ENCODE data around the gene CLP1. TPM values are rescaled to one million over a fixed set of nuclear protein-coding genes. Genes with fewer than 3 reads are reported as not detected.

CLP1 gene
- total RNA-seq, 6 donors from 2014 or later: 10.5 to 16.9 (median 13.4) TPM

- 9 to 22% methylated on average over 14 to 17 of the region's 17 CpGs for WGBS, 2 donors
- H3K4me3 ChIP-seq: no peak overlapping the region
- ATAC-seq (ENCODE audit: low FRiP score in 2 of 2) (peak; percentile 79 to 87), DNase-seq (peak in 1 of 2 donors; percentile 83)
- H3K9me3 ChIP-seq: no peaks in the 10 kb centered on the region
- H3K4me1 ChIP-seq: peaks cover 65 to 69% (median 67%) of the 10 kb centered on the region in 4 donors
- H3K27me3 ChIP-seq: peaks cover 0 to 26% (median 9%) of the 10 kb centered on the region in 4 donors
- H3K36me3 ChIP-seq: no peaks in the 10 kb centered on the region
- TF ChIP-seq EP300 (IDR thresholded peaks at IDR 0.05) (no peak), POLR2AphosphoS5 (IDR thresholded peaks at IDR 0.05) (no peak)
- TF ChIP-seq, protein P1, sequence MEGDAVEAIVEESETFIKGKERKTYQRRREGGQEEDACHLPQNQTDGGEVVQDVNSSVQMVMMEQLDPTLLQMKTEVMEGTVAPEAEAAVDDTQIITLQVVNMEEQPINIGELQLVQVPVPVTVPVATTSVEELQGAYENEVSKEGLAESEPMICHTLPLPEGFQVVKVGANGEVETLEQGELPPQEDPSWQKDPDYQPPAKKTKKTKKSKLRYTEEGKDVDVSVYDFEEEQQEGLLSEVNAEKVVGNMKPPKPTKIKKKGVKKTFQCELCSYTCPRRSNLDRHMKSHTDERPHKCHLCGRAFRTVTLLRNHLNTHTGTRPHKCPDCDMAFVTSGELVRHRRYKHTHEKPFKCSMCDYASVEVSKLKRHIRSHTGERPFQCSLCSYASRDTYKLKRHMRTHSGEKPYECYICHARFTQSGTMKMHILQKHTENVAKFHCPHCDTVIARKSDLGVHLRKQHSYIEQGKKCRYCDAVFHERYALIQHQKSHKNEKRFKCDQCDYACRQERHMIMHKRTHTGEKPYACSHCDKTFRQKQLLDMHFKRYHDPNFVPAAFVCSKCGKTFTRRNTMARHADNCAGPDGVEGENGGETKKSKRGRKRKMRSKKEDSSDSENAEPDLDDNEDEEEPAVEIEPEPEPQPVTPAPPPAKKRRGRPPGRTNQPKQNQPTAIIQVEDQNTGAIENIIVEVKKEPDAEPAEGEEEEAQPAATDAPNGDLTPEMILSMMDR (IDR thresholded peaks at IDR 0.05): peak; percentile 55 to 93 (median 71)
- H3K27ac ChIP-seq: peak overlapping the region in 3 of 4 donors; percentile 48 to 82 (median 74)
Measured at GRCh38 chr11:57644748-57645688, 12.5 kb upstream of the CLP1 start.

DNA sequence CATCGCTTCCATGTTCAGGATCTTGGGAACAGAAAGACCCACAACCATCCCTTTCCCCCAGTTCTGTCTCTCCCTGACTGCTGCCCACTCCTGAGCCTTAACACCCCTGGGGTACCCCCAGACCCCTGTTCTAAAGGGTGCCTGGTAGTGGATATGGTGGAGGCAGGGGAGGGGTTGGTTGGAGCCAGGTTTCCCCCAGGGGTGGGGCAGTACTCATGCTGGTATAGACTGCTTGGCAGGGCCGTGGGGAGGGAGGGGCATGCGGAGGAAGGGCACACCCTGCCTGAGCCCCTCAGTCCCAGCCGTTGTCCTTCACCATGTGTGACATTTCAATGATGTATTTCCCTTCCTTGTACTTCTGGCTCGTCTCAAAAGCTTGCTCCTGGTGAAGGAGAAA, 11.9 kb upstream of the CLP1 start:
- Histone ChIP-seq H3K27ac (peak overlapping the region in 3 of 4 donors; percentile 48 to 82 (median 74)), H3K9me3 (no peaks in the 10 kb centered on the region), H3K4me3 (no peak overlapping the region), H3K4me1 (peaks cover 63 to 66% (median 65%) of the 10 kb centered on the region in 4 donors), H3K36me3 (no peaks in the 10 kb centered on the region), H3K27me3 (peaks cover 0 to 26% (median 9%) of the 10 kb centered on the region in 4 donors)
- WGBS, 2 donors: 10 to 20% methylated on average over 4 to 5 of the region's 5 CpGs
- ATAC-seq (ENCODE audit: low FRiP score in 2 of 2): peak in 1 of 2 donors; percentile 13
- TF ChIP-seq, protein P1 (IDR thresholded peaks at IDR 0.05): no peak
- TF ChIP-seq EP300 (IDR thresholded peaks at IDR 0.05) (no peak), POLR2AphosphoS5 (IDR thresholded peaks at IDR 0.05) (no peak), POLR2A (IDR thresholded peaks at IDR 0.05) (no peak)
- no peak for DNase-seq

GRCh38 chr11:57646194-57646798, 11.3 kb upstream of the CLP1 start:
- Histone ChIP-seq H3K27ac (peak overlapping the region in 2 of 4 donors; percentile 74 to 82), H3K4me3 (no peak overlapping the region), H3K27me3 (peaks cover 0 to 26% (median 9%) of the 10 kb centered on the region in 4 donors), H3K36me3 (no peaks in the 10 kb centered on the region), H3K4me1 (peaks cover 59 to 64% (median 62%) of the 10 kb centered on the region in 4 donors), H3K9me3 (no peaks in the 10 kb centered on the region)
- DNase-seq (peak in 1 of 2 donors; percentile 53), ATAC-seq (ENCODE audit: low FRiP score in 2 of 2) (no peak)
- 25 to 28% methylated on average over 10 of the region's 10 CpGs for WGBS, 2 donors
- no peak for TF ChIP-seq EP300 (IDR thresholded peaks at IDR 0.05)

GRCh38 chr11:57646799-57647303, 10.7 kb upstream of the CLP1 start:
- H3K27ac ChIP-seq: peak overlapping the region in 1 of 4 donors; percentile 23
- H3K4me1 ChIP-seq: peaks cover 58 to 63% (median 60%) of the 10 kb centered on the region in 4 donors
- no peak overlapping the region for H3K4me3 ChIP-seq
- H3K27me3 ChIP-seq: peaks cover 0 to 26% (median 9%) of the 10 kb centered on the region in 4 donors
- H3K9me3 ChIP-seq: no peaks in the 10 kb centered on the region
- ATAC-seq (ENCODE audit: low FRiP score in 2 of 2) (no peak), DNase-seq (peak in 1 of 2 donors; percentile 81)
- WGBS, 2 donors: 10 to 15% methylated on average over 10 to 23 of the region's 23 CpGs
- H3K36me3 ChIP-seq: no peaks in the 10 kb centered on the region
- TF ChIP-seq POLR2AphosphoS5 (IDR thresholded peaks at IDR 0.05) (no peak), POLR2A (IDR thresholded peaks at IDR 0.05) (no peak), EP300 (IDR thresholded peaks at IDR 0.05) (no peak)
- TF ChIP-seq, protein P1 (IDR thresholded peaks at IDR 0.05): no peak

DNA sequence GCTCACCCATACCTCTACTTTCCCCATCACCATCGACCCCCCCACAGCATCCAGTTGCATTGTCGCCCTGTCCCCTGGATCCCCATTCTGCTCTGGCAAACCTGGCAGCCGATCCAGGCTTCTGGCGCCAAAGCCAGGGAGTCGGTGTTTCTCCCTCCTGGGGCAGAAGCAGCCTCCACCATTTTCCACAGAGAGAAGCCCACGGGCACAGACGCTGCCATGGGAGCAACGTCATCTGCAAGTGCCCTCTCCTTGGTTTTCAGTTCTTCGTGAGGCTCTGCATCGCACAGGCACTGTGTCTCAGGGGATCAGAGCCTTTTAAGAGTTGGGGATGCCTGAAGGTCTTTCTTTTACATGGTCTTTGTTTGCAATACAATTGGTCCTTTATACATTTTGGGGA, 10.2 kb upstream of the CLP1 start:
- no peak for DNase-seq
- no peak overlapping the region for H3K4me3 ChIP-seq
- H3K27ac ChIP-seq: no peak overlapping the region
- H3K27me3 ChIP-seq: peaks cover 0 to 26% (median 9%) of the 10 kb centered on the region in 4 donors
- no peak for ATAC-seq (ENCODE audit: low FRiP score in 2 of 2)
- TF ChIP-seq POLR2A (IDR thresholded peaks at IDR 0.05): no peak
- TF ChIP-seq POLR2AphosphoS5 (IDR thresholded peaks at IDR 0.05): no peak
- no peak for TF ChIP-seq EP300 (IDR thresholded peaks at IDR 0.05)
- TF ChIP-seq, protein P1 (IDR thresholded peaks at IDR 0.05): no peak
- no peaks in the 10 kb centered on the region for H3K36me3 ChIP-seq
- 7 to 17% methylated on average over 5 to 10 of the region's 10 CpGs for WGBS, 2 donors
- peaks cover 59 to 63% (median 61%) of the 10 kb centered on the region in 4 donors for H3K4me1 ChIP-seq
- no peaks in the 10 kb centered on the region for H3K9me3 ChIP-seq

Measured in upper lobe of left lung (tissue), 6 donors.